GM10266 (cell line): Measurements from ENCODE around the gene SLCO3A1.

Source experiments
- DNase-seq: peaks from one replicate; pipeline ENCODE4 v3.0.0; 2012; ENCODE audit errors: extremely low spot score
- CTCF ChIP-seq: IDR thresholded peaks from 2 replicates; pipeline ENCODE4 v1.5.1; 2012; ENCODE audit warnings: mild to moderate bottlenecking, low read depth; ENCODE audit not compliant: control insufficient read depth, insufficient read depth; ENCODE audit errors: missing control alignments

SLCO3A1 gene

GRCh38 chr15:92163641-92164040 is 310.1 kb downstream of the SLCO3A1 start:
- no peak for TF ChIP-seq CTCF
- DNase-seq: no peak

- no peak for DNase-seq
Observed at GRCh38 chr15:92164327-92165000, 311.0 kb downstream of the SLCO3A1 start.

GRCh38 chr15:92165001-92165346 is 311.5 kb downstream of the SLCO3A1 start:
- TF ChIP-seq CTCF: no peak
- no peak for DNase-seq

More at GRCh38 chr15:92164327-92165000, 311.0 kb downstream of the SLCO3A1 start:
- no peak for TF ChIP-seq CTCF

- no peak for TF ChIP-seq CTCF
- DNase-seq: no peak
Observed at GRCh38 chr15:92166029-92166428, 312.5 kb downstream of the SLCO3A1 start.

GRCh38 chr15:92166751-92167405 is 313.4 kb downstream of the SLCO3A1 start:
- no peak for TF ChIP-seq CTCF
- no peak for DNase-seq

GRCh38 chr15:92167451-92167850 is 313.9 kb downstream of the SLCO3A1 start:
- no peak for DNase-seq
- no peak for TF ChIP-seq CTCF

- DNase-seq: no peak
- no peak for TF ChIP-seq CTCF
Observed at GRCh38 chr15:92168066-92168683, 314.7 kb downstream of the SLCO3A1 start.
